ENCODE measurements around the gene PLA2G4E. TPM values are rescaled to one million over a fixed set of nuclear protein-coding genes. Genes with fewer than 3 reads are reported as not detected.

PLA2G4E gene
- total RNA-seq, 3 donors from 2014 or later, result not detected

DNA sequence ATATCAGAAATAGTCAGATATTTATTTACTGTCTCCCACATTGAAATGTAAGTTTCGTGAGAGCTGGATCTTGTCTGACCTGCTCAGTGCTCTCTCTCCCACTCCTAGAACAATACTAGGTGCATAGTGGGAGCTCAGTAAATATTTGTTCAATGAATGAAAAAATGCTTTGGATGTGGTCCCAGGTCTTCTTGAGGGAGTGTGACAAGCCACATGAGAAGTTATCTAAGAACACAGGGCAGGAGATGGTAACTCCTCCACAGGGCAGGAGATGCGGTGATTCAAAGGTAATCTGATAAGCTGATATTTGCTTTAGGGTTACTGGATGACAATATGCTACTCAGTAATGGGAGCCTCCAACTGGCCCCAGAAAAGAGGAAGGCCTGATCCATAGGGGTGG is 25.8 kb upstream of the PLA2G4E start:
- DNase-seq (ENCODE audit: low spot score in 2 of 2), result no peak
- H3K36me3 ChIP-seq, result no peaks in the 10 kb centered on the region
- H3K4me1 ChIP-seq, result no peaks in the 10 kb centered on the region
- no peak for TF ChIP-seq POLR2AphosphoS5 (IDR thresholded peaks at IDR 0.05)
- no peak for TF ChIP-seq POLR2A (IDR thresholded peaks at IDR 0.05)
- TF ChIP-seq, protein P1, sequence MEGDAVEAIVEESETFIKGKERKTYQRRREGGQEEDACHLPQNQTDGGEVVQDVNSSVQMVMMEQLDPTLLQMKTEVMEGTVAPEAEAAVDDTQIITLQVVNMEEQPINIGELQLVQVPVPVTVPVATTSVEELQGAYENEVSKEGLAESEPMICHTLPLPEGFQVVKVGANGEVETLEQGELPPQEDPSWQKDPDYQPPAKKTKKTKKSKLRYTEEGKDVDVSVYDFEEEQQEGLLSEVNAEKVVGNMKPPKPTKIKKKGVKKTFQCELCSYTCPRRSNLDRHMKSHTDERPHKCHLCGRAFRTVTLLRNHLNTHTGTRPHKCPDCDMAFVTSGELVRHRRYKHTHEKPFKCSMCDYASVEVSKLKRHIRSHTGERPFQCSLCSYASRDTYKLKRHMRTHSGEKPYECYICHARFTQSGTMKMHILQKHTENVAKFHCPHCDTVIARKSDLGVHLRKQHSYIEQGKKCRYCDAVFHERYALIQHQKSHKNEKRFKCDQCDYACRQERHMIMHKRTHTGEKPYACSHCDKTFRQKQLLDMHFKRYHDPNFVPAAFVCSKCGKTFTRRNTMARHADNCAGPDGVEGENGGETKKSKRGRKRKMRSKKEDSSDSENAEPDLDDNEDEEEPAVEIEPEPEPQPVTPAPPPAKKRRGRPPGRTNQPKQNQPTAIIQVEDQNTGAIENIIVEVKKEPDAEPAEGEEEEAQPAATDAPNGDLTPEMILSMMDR (IDR thresholded peaks at IDR 0.05), result no peak
- H3K27me3 ChIP-seq, result no peaks in the 10 kb centered on the region
- intact Hi-C loops (cut with DNase I; ENCODE audit: low total_unique reads), result no loop called here
- H3K27ac ChIP-seq, result no peak overlapping the region
- H3K9me3 ChIP-seq, result no peaks in the 10 kb centered on the region
- no peak overlapping the region for H3K4me3 ChIP-seq

DNA sequence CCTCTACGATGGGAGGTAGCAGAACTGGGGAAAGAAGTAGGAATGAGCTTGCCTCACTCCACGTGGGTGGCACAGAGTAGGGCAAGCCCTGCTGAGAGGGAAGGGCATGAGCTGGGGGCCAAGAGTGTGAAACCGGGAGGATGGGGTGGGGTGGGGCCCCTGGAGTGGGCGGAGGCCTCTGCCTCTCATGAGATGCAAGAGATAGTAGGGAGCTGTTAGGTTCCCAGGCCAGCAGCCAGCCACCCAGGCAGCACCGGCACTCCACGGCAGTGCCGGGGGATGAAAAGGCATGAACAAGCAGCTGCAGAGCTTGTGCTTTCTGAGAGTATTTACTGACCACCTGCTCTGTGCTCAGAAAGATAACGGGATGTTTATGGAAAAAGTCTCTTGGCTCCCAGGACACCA is 24.4 kb upstream of the PLA2G4E start:
- intact Hi-C loops (cut with DNase I; ENCODE audit: low total_unique reads), result no loop called here
- DNase-seq (ENCODE audit: low spot score in 2 of 2), result no peak
- H3K9me3 ChIP-seq, result no peaks in the 10 kb centered on the region
- H3K36me3 ChIP-seq, result no peaks in the 10 kb centered on the region
- TF ChIP-seq POLR2AphosphoS5 (IDR thresholded peaks at IDR 0.05), result no peak
- no peak for TF ChIP-seq POLR2A (IDR thresholded peaks at IDR 0.05)
- TF ChIP-seq, protein P1 (IDR thresholded peaks at IDR 0.05), result no peak
- H3K4me1 ChIP-seq, result no peaks in the 10 kb centered on the region
- no peak overlapping the region for H3K27ac ChIP-seq
- H3K4me3 ChIP-seq, result no peak overlapping the region
- H3K27me3 ChIP-seq, result no peaks in the 10 kb centered on the region

DNA sequence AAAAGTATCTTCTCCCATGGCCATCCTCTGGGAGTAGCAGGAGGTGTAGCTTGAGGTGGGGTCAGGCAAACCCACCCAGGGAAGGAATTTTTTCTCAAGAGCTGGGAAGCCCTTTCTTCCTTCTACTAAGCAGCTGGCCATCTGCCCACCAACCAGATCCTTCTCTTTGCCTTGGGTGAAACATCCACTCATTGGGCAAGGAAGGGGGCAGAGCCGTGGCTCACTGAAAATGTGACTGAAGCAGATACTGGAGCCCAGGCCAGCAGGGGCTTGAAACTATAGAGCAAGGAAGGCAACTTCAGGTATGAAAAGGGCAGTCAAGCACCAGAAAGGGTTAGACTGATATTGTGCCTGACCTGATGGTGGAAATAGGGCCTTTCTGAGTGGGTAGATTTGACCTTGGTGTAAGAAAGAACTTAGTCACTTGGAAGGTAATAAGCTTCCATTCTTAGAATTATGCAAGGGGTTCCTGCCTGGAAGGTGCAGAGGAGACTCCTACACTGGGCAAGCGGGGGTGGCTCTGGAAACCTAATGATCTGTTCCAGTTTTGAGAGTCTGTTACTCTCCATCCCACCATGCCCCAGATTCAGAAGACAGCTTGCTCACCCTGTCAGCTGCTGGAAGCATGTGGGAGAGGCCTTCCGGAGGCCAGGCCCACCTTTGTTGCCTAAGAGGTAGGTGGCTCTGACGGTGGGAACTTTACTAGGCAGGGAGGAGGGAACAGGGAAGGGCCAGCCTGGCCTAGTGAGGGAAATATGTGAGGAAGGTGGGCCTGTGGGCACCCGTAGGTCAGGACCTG is 22.0 kb upstream of the PLA2G4E start:
- Histone ChIP-seq H3K36me3 (no peaks in the 10 kb centered on the region), H3K9me3 (no peaks in the 10 kb centered on the region), H3K4me1 (no peaks in the 10 kb centered on the region), H3K27ac (no peak overlapping the region), H3K4me3 (no peak overlapping the region), H3K27me3 (no peaks in the 10 kb centered on the region)
- intact Hi-C loops (cut with DNase I; ENCODE audit: low total_unique reads), result no loop called here
- no peak for TF ChIP-seq POLR2A (IDR thresholded peaks at IDR 0.05)
- TF ChIP-seq, protein P1 (IDR thresholded peaks at IDR 0.05), result no peak
- TF ChIP-seq POLR2AphosphoS5 (IDR thresholded peaks at IDR 0.05), result no peak
- DNase-seq (ENCODE audit: low spot score in 2 of 2), result no peak

DNA sequence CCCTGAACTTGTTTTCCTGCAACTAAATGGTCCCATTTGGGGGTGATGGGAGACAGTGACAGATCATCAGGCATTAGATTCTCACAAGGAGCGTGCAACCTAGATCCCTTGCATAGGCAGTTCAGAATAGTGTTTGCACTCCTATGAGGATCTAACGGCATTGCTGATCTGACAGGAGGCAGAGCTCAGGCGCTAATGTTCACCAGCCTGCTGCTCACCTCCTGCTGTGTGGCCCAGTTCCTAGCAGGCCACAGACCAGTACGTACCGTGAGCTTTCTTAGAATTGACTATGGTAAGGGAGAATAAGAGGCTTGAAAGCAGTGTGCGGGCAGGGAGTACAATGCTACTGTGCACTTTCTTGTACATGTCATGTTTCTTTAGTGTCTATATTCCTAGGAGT is 17.6 kb upstream of the PLA2G4E start:
- no peaks in the 10 kb centered on the region for H3K4me1 ChIP-seq
- H3K9me3 ChIP-seq, result no peaks in the 10 kb centered on the region
- TF ChIP-seq, protein P1 (IDR thresholded peaks at IDR 0.05), result no peak
- TF ChIP-seq POLR2A (IDR thresholded peaks at IDR 0.05), result no peak
- no peak for TF ChIP-seq POLR2AphosphoS5 (IDR thresholded peaks at IDR 0.05)
- no peak overlapping the region for H3K27ac ChIP-seq
- no peak for DNase-seq (ENCODE audit: low spot score in 2 of 2)
- no peaks in the 10 kb centered on the region for H3K27me3 ChIP-seq
- H3K4me3 ChIP-seq, result no peak overlapping the region
- intact Hi-C loops (cut with DNase I; ENCODE audit: low total_unique reads), result no loop called here
- H3K36me3 ChIP-seq, result no peaks in the 10 kb centered on the region

DNA sequence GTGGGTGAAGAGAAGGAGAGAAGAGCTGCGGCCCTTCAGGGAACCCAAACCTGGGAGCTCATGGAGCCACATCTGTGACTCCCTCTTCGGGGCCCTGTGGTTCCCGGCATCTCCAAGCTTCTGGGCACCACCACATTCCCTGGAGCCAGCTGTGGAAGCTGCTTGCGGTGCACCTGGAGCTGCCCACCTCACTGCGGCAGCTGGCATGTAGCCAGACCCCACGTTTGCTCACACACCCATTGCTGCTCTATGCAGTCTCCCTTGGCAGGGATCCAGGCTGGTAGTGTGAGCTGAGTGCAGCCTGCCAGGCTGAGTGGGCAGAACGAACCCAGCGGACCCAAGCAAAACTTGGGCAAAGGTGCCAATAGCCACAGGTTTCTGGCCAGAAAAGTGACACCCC is 16.8 kb upstream of the PLA2G4E start:
- H3K4me3 ChIP-seq, result no peak overlapping the region
- no peaks in the 10 kb centered on the region for H3K27me3 ChIP-seq
- no peaks in the 10 kb centered on the region for H3K4me1 ChIP-seq
- no peak for DNase-seq (ENCODE audit: low spot score in 2 of 2)
- no peak for TF ChIP-seq POLR2AphosphoS5 (IDR thresholded peaks at IDR 0.05)
- TF ChIP-seq, protein P1 (IDR thresholded peaks at IDR 0.05), result no peak
- TF ChIP-seq POLR2A (IDR thresholded peaks at IDR 0.05), result no peak
- intact Hi-C loops (cut with DNase I; ENCODE audit: low total_unique reads), result no loop called here
- no peaks in the 10 kb centered on the region for H3K36me3 ChIP-seq
- H3K27ac ChIP-seq, result no peak overlapping the region
- H3K9me3 ChIP-seq, result no peaks in the 10 kb centered on the region

Data from breast epithelium (tissue), 4 donors.